ENCODE measurements around the gene SH3BGR.
A peak's percentile ranks its signal among the peaks of the same experiment; 100 is the strongest.

Gene SH3BGR

DNA sequence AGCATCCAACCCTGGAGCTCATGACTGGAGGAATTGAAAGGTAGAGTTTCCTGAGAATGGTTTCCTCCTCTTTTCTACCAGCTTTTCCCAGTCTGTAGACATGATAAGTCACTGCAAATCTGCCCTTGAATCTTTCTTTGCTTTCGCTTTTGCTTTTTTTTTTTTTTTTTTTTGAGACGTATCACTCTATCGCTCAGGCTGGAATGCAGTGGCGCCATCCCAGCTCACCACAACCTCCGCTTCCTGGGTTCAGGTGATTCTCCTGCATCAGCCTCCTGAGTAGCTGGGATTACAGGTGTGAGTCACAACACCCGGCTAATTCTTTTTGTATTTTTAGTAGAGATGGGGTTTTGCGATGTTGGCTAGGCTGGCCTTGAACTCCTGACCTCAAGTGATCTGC lies 4.5 kb upstream of the SH3BGR start:
- no peak overlapping the region for H3K4me3 ChIP-seq (ENCODE audit: low read length)
- TF ChIP-seq, protein P1, sequence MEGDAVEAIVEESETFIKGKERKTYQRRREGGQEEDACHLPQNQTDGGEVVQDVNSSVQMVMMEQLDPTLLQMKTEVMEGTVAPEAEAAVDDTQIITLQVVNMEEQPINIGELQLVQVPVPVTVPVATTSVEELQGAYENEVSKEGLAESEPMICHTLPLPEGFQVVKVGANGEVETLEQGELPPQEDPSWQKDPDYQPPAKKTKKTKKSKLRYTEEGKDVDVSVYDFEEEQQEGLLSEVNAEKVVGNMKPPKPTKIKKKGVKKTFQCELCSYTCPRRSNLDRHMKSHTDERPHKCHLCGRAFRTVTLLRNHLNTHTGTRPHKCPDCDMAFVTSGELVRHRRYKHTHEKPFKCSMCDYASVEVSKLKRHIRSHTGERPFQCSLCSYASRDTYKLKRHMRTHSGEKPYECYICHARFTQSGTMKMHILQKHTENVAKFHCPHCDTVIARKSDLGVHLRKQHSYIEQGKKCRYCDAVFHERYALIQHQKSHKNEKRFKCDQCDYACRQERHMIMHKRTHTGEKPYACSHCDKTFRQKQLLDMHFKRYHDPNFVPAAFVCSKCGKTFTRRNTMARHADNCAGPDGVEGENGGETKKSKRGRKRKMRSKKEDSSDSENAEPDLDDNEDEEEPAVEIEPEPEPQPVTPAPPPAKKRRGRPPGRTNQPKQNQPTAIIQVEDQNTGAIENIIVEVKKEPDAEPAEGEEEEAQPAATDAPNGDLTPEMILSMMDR (conservative IDR thresholded peaks at IDR 0.05; ENCODE audit: low read length) = no peak
- DNase-seq (ENCODE audit: low read depth) = no peak

DNA sequence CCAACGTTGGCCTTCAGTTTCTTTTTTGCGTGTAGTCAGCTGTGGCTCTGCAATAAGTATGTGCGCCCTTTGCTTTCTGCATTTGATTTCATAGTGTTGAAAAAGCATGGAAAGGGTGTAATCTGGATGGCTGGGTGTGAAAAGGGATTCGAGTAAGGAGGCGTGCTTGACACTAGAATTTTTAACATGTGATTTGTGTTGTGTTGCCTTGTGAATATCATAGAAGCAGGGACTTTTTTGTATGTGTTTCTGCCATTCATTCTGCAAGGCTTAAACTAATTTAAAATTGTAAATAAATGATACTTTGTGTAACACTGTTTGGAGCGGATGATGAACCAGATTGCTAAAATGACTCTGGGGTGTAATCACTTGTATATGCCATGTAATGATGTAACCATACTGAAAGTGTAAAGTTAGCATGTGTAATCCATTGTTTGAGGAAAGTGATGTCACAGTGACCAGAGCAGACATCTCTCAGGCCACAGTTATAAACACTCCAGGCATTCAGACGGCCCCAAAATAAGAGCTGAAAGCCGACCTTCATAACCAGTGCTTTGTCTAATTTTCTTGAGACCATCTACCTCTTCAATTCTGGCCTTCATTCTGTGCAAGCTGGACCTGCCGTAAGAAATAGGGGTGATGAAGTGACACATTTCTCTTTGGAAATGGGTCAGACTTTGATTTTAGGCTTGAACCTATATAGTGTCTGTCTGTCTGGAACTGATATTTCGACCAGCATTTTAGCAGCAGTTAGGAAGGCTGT lies 618 bp downstream of the SH3BGR start:
- TF ChIP-seq, protein P1 (conservative IDR thresholded peaks at IDR 0.05; ENCODE audit: low read length) = no peak
- DNase-seq (ENCODE audit: low read depth) = peak; percentile 78
- H3K4me3 ChIP-seq (ENCODE audit: low read length) = peak overlapping the region; percentile 37

DNA sequence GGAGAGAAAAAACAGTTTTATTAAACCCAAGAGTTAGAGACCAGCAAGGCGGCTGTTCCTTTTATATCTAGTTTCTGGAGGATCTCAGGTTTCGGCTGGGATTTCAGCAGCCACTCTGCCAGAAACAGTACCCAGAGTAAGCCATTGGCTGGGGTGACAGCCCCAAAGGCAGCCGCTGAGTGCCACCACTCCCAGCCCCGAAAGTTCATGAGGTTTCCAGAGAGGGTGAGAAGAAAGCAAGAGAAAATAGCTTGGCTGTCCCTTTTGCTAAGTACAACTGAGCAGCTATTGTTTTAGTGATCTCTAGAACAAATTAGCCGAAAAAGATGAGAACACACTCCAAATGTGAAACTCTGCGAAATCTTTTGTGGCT lies 1.2 kb downstream of the SH3BGR start:
- TF ChIP-seq, protein P1 (conservative IDR thresholded peaks at IDR 0.05; ENCODE audit: low read length) = no peak
- no peak overlapping the region for H3K4me3 ChIP-seq (ENCODE audit: low read length)
- DNase-seq (ENCODE audit: low read depth) = no peak

DNA sequence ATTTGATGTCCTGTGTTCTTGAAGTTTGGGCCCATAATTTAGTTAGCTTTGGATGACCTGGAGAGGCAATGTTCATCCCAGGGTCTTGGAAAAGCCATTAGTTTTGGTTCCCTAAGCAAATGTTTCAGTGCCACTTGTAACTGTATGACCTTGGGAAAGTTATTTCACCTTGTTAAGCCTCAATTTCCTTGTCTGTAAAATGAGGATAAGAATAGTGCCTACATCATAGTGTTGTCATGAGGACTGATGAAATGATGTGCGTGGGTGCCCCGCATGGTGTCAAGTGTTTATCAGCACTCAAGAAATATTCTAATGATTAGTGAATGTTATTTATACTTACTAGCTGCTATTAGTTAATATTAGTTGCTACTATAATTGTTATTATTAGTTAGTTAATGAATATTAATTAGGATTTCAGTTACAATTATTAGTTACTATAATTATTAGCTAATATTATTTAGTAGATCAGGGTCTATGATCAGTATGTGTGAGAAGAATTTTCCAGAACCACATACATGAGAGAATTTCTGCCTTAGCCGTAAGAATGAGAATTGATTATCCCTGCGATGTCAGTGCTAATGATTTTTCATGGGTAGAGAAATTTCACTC lies 1.9 kb downstream of the SH3BGR start:
- TF ChIP-seq, protein P1 (conservative IDR thresholded peaks at IDR 0.05; ENCODE audit: low read length) = no peak
- DNase-seq (ENCODE audit: low read depth) = no peak

DNA sequence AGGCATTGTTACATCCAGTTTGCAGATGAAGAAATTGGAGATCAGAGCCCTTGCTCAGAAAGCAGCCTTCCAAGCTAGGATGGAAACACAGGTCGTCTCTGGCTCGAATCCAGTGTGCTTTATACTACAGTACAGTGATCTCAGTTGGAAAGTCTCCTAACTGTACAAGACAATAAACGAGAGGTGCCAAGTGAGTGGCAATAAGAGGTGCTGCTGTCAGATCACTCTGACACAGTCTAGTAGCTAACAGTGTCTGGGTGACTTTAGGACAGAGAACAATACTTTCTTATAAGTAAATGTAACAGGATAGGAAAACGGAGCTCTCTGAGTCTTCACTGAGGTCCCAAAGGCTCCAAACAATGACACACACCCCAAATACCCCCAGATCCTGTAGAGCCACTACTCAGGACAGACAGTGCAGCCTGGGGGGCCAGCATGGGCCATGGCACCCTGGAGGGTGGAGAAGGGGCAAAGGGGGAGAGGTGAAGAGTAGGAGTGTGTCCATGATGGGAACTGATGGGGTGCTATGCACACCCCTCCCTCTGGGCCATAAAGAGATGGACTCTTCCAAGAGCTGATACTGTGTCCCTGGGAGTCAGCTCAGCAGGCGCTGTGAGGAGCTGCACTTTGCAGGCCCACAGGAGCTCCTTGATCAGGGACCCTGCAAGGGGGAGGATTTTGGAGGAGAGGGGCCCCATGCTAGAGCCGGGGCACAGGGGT lies 3.3 kb downstream of the SH3BGR start:
- TF ChIP-seq, protein P1 (conservative IDR thresholded peaks at IDR 0.05; ENCODE audit: low read length) = no peak
- no peak overlapping the region for H3K4me3 ChIP-seq (ENCODE audit: low read length)
- no peak for DNase-seq (ENCODE audit: low read depth)

More for the DNA sequence above, 1.9 kb downstream of the SH3BGR start:
- no peak overlapping the region for H3K4me3 ChIP-seq (ENCODE audit: low read length)

DNA sequence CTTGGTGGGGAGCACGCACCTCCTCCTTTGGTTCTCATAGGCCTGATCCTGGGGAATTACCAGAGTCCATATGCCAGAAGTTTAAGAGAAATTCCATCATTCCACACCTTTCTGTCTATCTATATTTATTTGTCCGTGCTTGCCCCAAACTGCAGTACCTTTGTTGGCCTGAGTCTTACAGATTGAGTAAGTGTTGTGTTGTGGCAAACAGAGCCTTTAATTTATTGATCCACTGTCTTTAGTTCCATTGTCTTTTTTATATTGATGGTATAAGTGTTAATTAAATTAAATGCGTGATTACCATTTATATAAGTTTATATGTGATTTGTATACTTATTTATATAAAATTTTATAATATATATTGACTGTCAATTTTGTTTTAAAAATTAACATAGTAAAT lies 4.9 kb downstream of the SH3BGR start:
- H3K4me3 ChIP-seq (ENCODE audit: low read length) = no peak overlapping the region

More for the DNA sequence above, 4.9 kb downstream of the SH3BGR start:
- TF ChIP-seq, protein P1 (conservative IDR thresholded peaks at IDR 0.05; ENCODE audit: low read length) = no peak
- DNase-seq (ENCODE audit: low read depth) = no peak

All from AG10803 (cell line).